ENCODE results near the gene ADRB1.

ADRB1 gene

GRCh38 chr10:114095559-114096337 is 52.1 kb downstream of the ADRB1 start:
- DNase-seq = no peak
